KOPT-K1 (cell line): ENCODE measurements around the gene ZNF107.
A peak's percentile ranks its signal among the peaks of the same experiment; 100 is the strongest.

Experiments
- H3K27ac ChIP-seq: fragments of 200-600 bp; sonication (generic); 2 replicates; pipeline ENCODE4 v1.5.1; 2016; ENCODE audit warnings: antibody characterized with exemption, mild to moderate bottlenecking, low read depth, low read length; ENCODE audit not compliant: poor library complexity, severe bottlenecking
- H3K36me3 ChIP-seq: fragments of 200-600 bp; sonication (generic); 2 replicates; pipeline ENCODE4 v1.5.1; 2017; ENCODE audit warnings: antibody characterized with exemption, mild to moderate bottlenecking, low read length, moderate library complexity; ENCODE audit not compliant: insufficient read depth
- H3K9me3 ChIP-seq: fragments of 200-600 bp; sonication (generic); 2 replicates; pipeline ENCODE4 v1.5.1; 2017; ENCODE audit warnings: antibody characterized with exemption, low read length, mild to moderate bottlenecking; ENCODE audit not compliant: insufficient read depth, poor library complexity, severe bottlenecking

Gene ZNF107

DNA sequence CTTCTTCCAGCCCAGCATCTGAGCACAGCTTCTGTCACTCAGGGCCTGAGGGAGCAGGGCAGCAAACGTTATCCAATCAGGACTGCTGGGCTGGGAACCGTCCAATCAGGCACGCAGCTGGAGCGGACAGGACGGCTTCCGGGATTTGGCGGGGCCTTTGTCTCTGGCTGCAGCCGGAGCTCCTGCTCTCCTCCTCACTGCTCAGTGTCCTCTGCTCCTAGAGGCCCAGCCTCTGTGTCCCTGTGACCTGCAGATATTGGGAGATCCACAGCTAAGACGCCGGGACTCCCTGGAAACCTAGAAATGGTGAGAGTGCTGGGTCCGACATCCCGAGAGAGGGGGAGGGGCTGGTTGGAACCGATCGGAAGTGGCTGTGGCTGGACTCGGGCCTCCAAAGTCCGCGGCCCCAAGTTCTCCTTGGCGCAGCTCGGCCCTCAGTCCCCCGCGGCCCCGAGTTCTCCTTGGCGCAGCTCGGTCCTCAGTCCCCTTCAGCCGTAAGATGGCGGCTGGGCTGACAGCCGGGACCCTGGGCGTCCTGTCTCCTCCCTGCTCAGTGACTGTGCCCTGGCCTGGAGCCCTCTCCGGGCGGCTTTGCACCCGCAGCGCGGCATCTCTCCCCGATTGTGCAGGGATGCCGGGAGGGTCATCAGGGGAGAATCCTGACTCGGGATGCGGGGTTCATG is at the start of gene ZNF107:
ZNF107 (plus strand) TSS at position 154 of the 683 bp plus-strand sequence; CDS start at position 304, 150 bp downstream.
- Histone ChIP-seq H3K9me3 (peaks cover 44% of the 10 kb centered on the region), H3K36me3 (peaks cover 42% of the 10 kb centered on the region), H3K27ac (peak within 1 kb of the TSS; percentile 92)

DNA sequence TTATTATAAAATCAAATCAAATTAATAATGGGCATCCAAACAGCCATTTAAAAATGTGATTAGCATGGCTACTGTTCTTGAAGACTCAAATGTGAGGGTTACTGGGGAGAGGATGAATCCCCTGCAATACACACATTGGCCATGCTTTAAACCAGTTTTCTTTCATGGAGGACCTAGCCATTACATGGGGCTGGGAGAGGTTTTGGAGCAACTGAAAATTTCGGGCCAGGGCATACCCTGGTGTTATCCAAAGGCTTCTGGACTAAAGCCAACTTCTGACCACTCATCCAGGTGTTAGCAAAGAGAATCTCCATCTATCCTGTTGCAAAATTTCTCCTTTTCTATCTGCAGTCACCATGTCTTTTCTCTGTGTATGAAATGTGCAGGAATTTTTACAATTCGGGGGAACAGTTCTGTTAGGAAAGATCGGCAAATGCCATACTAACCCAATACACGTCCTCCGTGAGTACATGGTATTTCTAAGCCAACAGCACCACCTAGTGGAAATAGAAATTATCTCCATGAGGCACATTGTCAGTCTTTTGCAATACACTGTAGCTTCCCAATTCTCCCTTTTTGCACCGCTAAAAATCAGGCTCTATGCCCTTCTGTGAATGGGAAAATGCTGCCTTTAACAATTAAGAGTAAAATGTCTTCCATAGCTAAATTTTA is 47.0 kb upstream of the ZNF107 start:
- H3K9me3 ChIP-seq = no peaks in the 10 kb centered on the region
- no peak overlapping the region for H3K27ac ChIP-seq

DNA sequence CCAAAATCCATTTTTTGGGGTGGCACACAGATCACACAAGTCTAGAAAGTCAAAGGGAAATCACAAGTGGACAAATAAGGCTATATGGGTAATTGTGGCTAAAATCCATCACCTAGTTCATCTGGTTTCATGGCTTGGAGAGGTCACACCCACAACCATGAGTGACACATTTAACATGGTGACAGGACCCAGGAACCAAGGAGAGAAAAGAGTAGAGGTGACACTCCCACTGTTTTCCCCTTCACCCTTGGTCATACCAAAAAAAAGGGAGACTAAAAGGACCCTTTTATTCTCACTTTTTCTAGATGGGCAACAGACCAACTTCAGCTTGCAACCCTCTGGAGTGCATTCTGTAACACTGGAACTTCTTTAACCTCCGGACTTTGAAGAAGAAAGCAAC is 46.2 kb upstream of the ZNF107 start:
- Histone ChIP-seq H3K9me3 (no peaks in the 10 kb centered on the region), H3K27ac (no peak overlapping the region), H3K36me3 (no peaks in the 10 kb centered on the region)

More for the DNA sequence above, 47.0 kb upstream of the ZNF107 start:
- H3K36me3 ChIP-seq = no peaks in the 10 kb centered on the region

DNA sequence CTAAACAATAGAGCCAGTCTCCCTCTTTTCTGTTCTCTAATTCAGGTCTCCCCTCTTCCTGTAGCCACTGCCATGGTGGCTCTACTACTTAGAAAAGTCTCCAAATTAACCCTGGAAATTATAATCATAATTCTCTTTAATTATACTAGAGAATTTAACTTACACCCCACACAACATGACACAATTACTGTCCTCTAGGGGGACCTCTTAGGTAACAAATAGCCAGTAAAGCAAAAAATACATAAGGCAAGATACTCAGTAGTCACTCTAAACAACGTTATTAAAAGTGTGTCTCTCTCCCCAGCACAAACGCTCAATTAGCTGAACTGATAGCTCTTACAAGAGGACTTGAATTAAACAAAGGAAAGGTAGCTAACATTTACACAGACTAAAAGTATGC is 44.3 kb upstream of the ZNF107 start:
- no peaks in the 10 kb centered on the region for H3K9me3 ChIP-seq
- no peaks in the 10 kb centered on the region for H3K36me3 ChIP-seq
- no peak overlapping the region for H3K27ac ChIP-seq

DNA sequence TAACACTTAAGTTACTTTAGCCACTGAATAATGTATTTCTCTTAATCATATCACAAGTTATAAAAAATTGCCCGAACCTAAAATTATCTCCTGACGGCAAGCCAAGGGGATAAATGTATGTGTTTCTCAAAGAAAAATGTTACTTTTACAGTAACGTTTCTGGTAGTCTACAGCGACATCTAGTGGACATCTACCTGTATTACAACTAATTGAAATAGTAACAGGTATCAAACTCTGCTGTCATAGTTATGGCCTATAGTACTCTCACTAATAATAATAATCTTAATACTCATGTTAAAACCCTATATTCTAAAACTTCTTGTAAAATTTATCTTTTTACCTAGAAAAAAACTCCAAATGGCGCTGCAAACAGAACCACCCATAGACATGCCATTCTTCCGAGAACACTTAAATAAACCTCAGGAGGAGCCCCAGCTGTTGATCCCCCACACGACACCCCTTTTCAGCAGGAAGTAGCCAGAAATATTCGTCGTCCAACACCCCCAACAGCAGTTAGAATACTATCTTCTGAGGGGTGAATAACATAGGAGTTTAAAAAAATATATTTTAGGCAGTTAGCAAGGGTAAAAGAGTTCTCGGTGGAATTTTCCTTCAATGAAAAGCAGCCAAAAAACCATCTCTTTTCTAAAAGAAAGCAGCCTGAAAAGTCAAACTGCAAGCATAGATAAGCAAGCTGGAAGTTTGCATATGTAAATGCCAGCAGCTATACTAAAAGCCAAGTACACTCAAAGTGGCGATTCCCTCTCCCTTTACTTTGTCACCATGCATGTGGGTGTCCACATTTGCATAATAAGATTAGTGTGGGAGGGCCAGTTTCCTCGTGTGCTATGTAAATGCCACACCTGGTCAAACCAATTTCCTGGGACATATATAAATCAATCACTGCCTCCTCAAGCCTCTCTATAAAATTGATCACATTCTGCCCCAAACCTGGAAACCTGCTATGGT is 40.5 kb upstream of the ZNF107 start:
- no peak overlapping the region for H3K27ac ChIP-seq
- H3K9me3 ChIP-seq = no peaks in the 10 kb centered on the region
- H3K36me3 ChIP-seq = no peaks in the 10 kb centered on the region

DNA sequence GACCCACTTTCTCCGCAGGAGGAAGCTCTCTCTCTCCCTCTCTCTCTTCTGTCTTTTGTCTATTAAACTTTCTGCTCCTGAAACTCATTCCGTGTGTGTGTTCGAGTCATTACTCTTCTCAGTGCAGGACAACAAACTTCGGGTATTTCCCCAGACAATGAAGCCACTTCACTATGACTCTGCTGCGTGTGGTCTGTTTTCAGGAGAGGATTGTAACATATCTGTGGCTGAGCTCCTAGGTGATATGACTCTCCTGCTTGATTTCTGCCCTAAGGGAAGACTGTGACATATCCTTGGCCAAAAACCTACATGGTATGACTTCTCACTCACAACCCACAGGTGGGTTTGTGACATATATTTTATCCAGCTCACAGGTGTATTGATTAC is 39.9 kb upstream of the ZNF107 start:
- Histone ChIP-seq H3K36me3 (no peaks in the 10 kb centered on the region), H3K9me3 (no peaks in the 10 kb centered on the region), H3K27ac (no peak overlapping the region)

DNA sequence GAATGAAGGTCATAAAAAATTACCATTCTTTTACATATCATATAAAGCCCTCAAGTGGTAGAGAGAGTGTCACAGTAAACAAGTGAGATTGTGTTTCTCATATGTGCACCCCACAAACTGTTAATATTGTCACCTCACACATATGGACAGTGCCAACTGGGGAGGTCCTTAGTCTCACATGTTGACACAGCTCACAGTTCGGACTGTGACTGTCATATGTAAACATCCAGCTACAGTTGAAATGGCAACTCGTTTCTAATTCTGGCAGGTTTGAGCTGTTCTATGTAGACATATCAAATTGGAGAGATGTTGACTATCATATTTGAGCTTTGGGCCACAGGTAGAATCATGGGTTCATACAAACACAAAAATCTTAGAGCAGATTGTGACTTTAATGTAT is 39.4 kb upstream of the ZNF107 start:
- H3K36me3 ChIP-seq = no peaks in the 10 kb centered on the region
- no peaks in the 10 kb centered on the region for H3K9me3 ChIP-seq
- no peak overlapping the region for H3K27ac ChIP-seq

DNA sequence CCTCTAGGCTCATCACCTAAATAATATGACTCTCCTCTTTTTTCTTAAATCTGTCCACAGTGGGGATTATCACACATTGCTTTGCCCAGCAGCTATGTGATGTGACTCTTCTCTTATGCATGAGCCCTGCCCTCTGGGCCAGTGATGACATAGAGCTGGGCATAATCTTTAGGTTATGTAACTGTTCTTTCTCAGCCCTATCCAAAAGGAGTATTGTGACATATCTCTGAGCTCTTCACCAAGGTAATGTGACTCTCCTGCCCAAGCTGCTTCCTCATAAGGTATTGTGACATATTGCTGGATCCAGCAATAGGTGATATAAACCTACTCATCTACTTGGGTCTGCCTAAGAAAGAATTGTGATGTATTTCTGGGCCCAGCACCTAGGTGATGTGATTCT is 37.7 kb upstream of the ZNF107 start:
- Histone ChIP-seq H3K27ac (no peak overlapping the region), H3K36me3 (no peaks in the 10 kb centered on the region), H3K9me3 (no peaks in the 10 kb centered on the region)

DNA sequence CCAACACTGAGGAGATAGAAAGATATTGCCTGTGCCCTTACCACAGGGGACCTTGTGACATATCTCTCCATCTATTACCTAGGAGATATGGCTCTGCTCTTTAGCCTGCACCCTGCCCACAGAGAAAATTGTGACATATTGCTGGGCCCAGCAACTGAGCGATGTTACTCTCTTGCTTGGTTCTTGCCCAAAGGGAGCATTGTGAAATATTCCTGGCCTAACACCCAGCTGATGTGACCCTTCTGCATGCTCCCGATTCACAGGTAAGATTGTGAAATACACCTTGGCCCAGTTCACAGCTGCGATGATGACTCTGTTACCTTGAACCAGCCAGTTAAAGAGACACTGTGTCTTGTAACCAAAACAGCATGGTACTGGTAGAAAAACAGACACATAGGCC is 37.2 kb upstream of the ZNF107 start:
- Histone ChIP-seq H3K36me3 (no peaks in the 10 kb centered on the region), H3K9me3 (no peaks in the 10 kb centered on the region)

DNA sequence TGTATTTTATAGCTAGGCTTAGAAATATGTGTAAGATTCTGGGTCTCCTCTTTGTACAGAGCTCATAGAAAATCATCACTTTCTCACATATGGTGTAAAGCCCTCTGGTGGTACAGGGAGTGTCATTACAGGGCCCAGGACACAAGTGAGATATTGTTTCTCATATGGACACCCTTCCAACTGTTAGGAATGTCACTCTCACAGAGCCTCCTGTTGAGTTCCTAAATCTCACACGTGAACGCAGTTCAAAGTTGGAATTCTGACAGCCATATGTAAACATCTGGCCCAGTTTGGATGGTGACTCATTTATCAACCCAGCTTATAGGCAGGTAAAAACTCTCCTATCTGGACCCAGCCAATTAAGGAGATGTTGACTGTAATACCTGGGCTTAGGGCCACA is 35.4 kb upstream of the ZNF107 start:
- no peak overlapping the region for H3K27ac ChIP-seq
- no peaks in the 10 kb centered on the region for H3K9me3 ChIP-seq
- no peaks in the 10 kb centered on the region for H3K36me3 ChIP-seq

More for the DNA sequence above, 37.2 kb upstream of the ZNF107 start:
- no peak overlapping the region for H3K27ac ChIP-seq

DNA sequence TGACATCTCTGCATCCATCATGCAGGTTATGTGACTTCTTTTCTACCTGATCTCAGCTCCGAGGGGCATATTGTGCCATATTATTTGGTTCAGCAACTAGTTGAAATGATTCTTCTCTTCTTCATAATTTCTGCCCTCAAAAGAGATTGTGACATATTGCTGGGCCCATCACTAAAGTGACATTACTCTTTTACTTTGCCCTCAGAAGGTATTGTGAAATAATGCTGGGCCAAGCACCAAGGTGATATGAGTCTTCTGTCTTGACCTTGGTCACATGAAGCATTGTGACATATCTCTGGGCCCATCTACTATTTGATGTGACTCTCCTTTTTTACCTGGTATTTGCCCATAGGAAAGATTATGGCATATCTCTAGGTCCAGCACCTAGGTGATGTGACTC is 33.9 kb upstream of the ZNF107 start:
- peaks cover 4% of the 10 kb centered on the region for H3K9me3 ChIP-seq
- no peak overlapping the region for H3K27ac ChIP-seq
- H3K36me3 ChIP-seq = no peaks in the 10 kb centered on the region

DNA sequence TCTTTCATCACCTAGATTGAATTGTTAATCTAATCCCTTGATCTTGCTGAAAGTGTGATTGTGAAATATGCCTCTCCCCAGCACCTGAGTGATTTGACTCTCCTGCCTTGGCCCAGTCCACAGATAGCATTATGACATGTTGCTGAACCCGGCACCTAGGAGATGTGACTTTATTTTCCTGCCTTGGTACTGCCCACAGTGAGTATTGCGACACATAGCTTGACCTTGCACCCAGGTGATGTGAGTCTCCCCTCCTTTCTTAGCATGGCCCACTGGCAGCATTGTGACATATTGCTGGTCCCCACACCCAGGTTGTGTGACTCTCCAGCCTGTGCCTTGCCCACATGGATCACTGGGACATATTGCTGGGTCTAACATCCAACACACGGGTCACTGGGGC is 32.5 kb upstream of the ZNF107 start:
- H3K27ac ChIP-seq = no peak overlapping the region
- peaks cover 4% of the 10 kb centered on the region for H3K9me3 ChIP-seq

DNA sequence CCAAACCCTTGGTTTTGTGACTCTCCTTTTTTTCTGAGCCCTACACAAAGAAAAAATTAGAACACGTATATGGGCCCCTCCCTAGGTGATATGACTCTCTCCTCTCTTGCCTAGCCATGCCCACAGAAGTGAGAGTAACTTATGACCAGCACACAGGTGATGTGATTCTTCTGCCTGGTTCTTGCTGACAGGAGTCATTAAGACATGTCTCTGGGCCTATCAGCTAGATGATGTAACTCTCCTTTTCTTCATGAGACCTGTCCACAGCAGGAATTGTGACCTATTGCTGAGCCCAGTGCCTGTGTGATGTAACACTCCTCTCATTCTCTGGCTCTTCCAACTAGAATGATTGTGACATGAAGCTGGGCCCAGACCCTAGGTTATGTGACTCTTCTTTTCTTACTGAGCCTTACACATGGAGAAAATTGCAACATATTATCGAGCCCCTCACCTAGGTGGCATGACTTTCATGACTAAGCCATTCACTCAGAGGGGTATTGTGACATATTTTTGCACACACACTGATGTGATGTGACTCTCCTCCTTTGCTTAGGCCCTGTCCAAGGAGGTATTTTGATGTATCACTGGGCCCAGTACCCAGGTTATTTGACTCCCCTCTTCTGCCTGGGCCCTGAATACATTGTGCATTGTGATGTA is 31.4 kb upstream of the ZNF107 start:
- Histone ChIP-seq H3K27ac (no peak overlapping the region), H3K9me3 (peaks cover 4% of the 10 kb centered on the region)

More for the DNA sequence above, 32.5 kb upstream of the ZNF107 start:
- H3K36me3 ChIP-seq = no peaks in the 10 kb centered on the region

DNA sequence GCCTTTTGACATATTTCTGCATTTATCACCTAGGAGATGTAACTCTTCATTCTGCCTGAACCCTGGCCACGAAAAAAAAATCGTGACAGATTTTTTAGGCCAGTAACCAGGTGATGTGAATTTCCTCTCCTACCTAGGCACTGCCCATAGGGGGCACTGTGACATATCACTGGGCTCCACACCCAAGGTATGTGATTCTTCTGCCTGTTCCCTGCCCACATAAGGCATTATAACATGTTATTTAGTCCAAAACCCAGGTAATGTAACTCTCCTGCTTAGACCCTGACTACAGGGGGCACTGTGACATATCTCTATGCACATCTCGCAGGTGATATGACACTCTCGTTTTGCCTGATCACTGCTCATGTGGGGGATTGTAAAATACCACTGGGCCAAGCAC is 29.5 kb upstream of the ZNF107 start:
- Histone ChIP-seq H3K9me3 (peaks cover 4% of the 10 kb centered on the region), H3K36me3 (no peaks in the 10 kb centered on the region), H3K27ac (no peak overlapping the region)

More for the DNA sequence above, 31.4 kb upstream of the ZNF107 start:
- H3K36me3 ChIP-seq = no peaks in the 10 kb centered on the region
